H9 (cell line): ENCODE data around the gene LRRC39. TPM values are rescaled to one million over a fixed set of nuclear protein-coding genes. Genes with fewer than 3 reads are reported as not detected.

Experiments used
- DNase-seq: peaks from one replicate; pipeline ENCODE4 v3.0.0-alpha.2; 2017
- H2AFZ ChIP-seq: one replicate; pipeline ENCODE4 v1.6.1; 2013; ENCODE audit warnings: mild to moderate bottlenecking, low read length, control low read depth, moderate library complexity
- H2AK5ac ChIP-seq: 2 replicates; pipeline ENCODE4 v1.6.1; 2013; ENCODE audit warnings: low read length, control low read depth, mixed read lengths; ENCODE audit not compliant: insufficient read length
- H2BK120ac ChIP-seq: one replicate; pipeline ENCODE4 v1.6.1; 2013; ENCODE audit warnings: low read depth, mild to moderate bottlenecking, low read length, control low read depth, inconsistent platforms; ENCODE audit not compliant: poor library complexity, severe bottlenecking
- H2BK12ac ChIP-seq: 2 replicates; pipeline ENCODE4 v1.6.1; 2013; ENCODE audit warnings: low read length, control low read depth, mixed read lengths, low read depth; ENCODE audit not compliant: insufficient read length
- H2BK15ac ChIP-seq: 2 replicates; pipeline ENCODE4 v1.6.1; 2013; ENCODE audit warnings: low read depth, low read length, control low read depth
- H2BK20ac ChIP-seq: one replicate; pipeline ENCODE4 v1.6.1; 2013; ENCODE audit warnings: low read depth, mild to moderate bottlenecking, low read length, control low read depth, inconsistent platforms; ENCODE audit not compliant: poor library complexity, severe bottlenecking
- H2BK5ac ChIP-seq: 2 replicates; pipeline ENCODE4 v1.6.1; 2013; ENCODE audit warnings: low read length, control low read depth, mixed read lengths; ENCODE audit not compliant: insufficient read length
- H3K14ac ChIP-seq: 2 replicates; pipeline ENCODE4 v1.6.1; 2013; ENCODE audit warnings: low read length, control low read depth; ENCODE audit not compliant: insufficient read depth
- H3K18ac ChIP-seq: 2 replicates; pipeline ENCODE4 v1.6.1; 2013; ENCODE audit warnings: low read depth, mild to moderate bottlenecking, mixed read lengths, low read length, control low read depth; ENCODE audit not compliant: insufficient read length
- H3K23ac ChIP-seq: 2 replicates; pipeline ENCODE4 v1.6.1; 2013; ENCODE audit warnings: low read length, control low read depth, mixed read lengths, low read depth; ENCODE audit not compliant: insufficient read length
- H3K23me2 ChIP-seq: 2 replicates; pipeline ENCODE4 v1.6.1; 2013; ENCODE audit warnings: low read depth, mild to moderate bottlenecking, mixed read lengths, low read length, control low read depth; ENCODE audit not compliant: insufficient read length, poor library complexity, severe bottlenecking
- H3K27ac ChIP-seq: 2 replicates; pipeline ENCODE4 v1.5.1; 2013; ENCODE audit warnings: low read length, control low read depth, mixed read lengths, low read depth; ENCODE audit not compliant: insufficient read length
- H3K27me3 ChIP-seq: 2 replicates; pipeline ENCODE4 v1.6.1; 2013; ENCODE audit warnings: low read length, control low read depth, inconsistent platforms; ENCODE audit not compliant: insufficient read depth
- H3K4ac ChIP-seq: 2 replicates; pipeline ENCODE4 v1.6.1; 2013; ENCODE audit warnings: low read depth, mild to moderate bottlenecking, control low read depth, inconsistent platforms, low read length, moderate library complexity
- H3K4me1 ChIP-seq: 2 replicates; pipeline ENCODE4 v1.6.1; 2013; ENCODE audit warnings: low read length, control low read depth, inconsistent platforms; ENCODE audit not compliant: insufficient read depth
- H3K4me2 ChIP-seq: 2 replicates; pipeline ENCODE4 v1.6.1; 2013; ENCODE audit warnings: low read length, control low read depth, mixed read lengths; ENCODE audit not compliant: insufficient read length, insufficient read depth
- H3K56ac ChIP-seq: 2 replicates; pipeline ENCODE4 v1.6.1; 2013; ENCODE audit warnings: low read depth, mild to moderate bottlenecking, mixed read lengths, low read length, control low read depth; ENCODE audit not compliant: insufficient read length
- H3K79me1 ChIP-seq: 2 replicates; pipeline ENCODE4 v1.6.1; 2013; ENCODE audit warnings: low read depth, mild to moderate bottlenecking, moderate library complexity, low read length, control low read depth, inconsistent platforms; ENCODE audit not compliant: insufficient read depth, poor library complexity, severe bottlenecking
- H3K79me2 ChIP-seq: 2 replicates; pipeline ENCODE4 v1.6.1; 2013; ENCODE audit warnings: low read length, control low read depth, inconsistent platforms; ENCODE audit not compliant: insufficient read depth
- H3K9ac ChIP-seq: 2 replicates; pipeline ENCODE4 v1.6.1; 2013; ENCODE audit warnings: low read length, control low read depth, mixed read lengths; ENCODE audit not compliant: insufficient read length; ENCODE audit errors: extremely low read depth
- H3K9me3 ChIP-seq: one replicate; pipeline ENCODE4 v1.6.1; 2013; ENCODE audit warnings: low read depth, low read length, inconsistent platforms; ENCODE audit not compliant: control insufficient read depth
- H3T11ph ChIP-seq: one replicate; pipeline ENCODE4 v1.6.1; 2013; ENCODE audit warnings: mild to moderate bottlenecking, low read length, control low read depth, inconsistent platforms
- H4K20me1 ChIP-seq: one replicate; pipeline ENCODE4 v1.6.1; 2013; ENCODE audit not compliant: control insufficient read depth, insufficient read length, insufficient read depth
- H4K5ac ChIP-seq: 2 replicates; pipeline ENCODE4 v1.6.1; 2013; ENCODE audit warnings: low read depth, mild to moderate bottlenecking, mixed read lengths, low read length, control low read depth; ENCODE audit not compliant: insufficient read length
- H4K8ac ChIP-seq: replicated peaks from 2 replicates; pipeline ENCODE4 v1.6.1; 2013; ENCODE audit warnings: low read length, control low read depth, mixed read lengths, low read depth; ENCODE audit not compliant: insufficient read length
- H4K91ac ChIP-seq: 2 replicates; pipeline ENCODE4 v1.6.1; 2013; ENCODE audit warnings: low read depth, mild to moderate bottlenecking, moderate library complexity, mixed read lengths, low read length, control low read depth; ENCODE audit not compliant: insufficient read length
- H3K27ac Mint-ChIP-seq, 3 experiments: 2 replicates in 2 of 3; 3 replicates in 1 of 3; pipeline ENCODE4 v1.8.0; 2020 to 2021; ENCODE audit warnings: mixed read lengths in 3 of 3, mild to moderate bottlenecking in 1 of 3, moderate library complexity in 1 of 3
- H3K27me3 Mint-ChIP-seq: 2 replicates; pipeline ENCODE4 v1.8.0; 2021; ENCODE audit warnings: low read depth, mild to moderate bottlenecking, moderate library complexity, mixed read lengths
- H3K36me3 Mint-ChIP-seq, 3 experiments: 2 replicates in 2 of 3; 3 replicates in 1 of 3; pipeline ENCODE4 v1.8.0; 2020 to 2021; ENCODE audit warnings: low read depth in 3 of 3, mixed read lengths in 3 of 3; ENCODE audit not compliant: insufficient read depth in 1 of 3
- H3K4me1 Mint-ChIP-seq, 2 experiments: 2 replicates each; pipeline ENCODE4 v1.8.0; 2020; ENCODE audit warnings: mixed read lengths in 2 of 2
- H3K4me3 Mint-ChIP-seq, 2 experiments: 2 replicates in 1 of 2; 3 replicates in 1 of 2; pipeline ENCODE4 v1.8.0; 2020 to 2021; ENCODE audit warnings: mild to moderate bottlenecking in 2 of 2, mixed read lengths in 2 of 2, moderate library complexity in 1 of 2
- H3K9me3 Mint-ChIP-seq, 2 experiments: 2 replicates in 1 of 2; 3 replicates in 1 of 2; pipeline ENCODE4 v1.8.0; 2020; ENCODE audit warnings: mild to moderate bottlenecking in 2 of 2, mixed read lengths in 2 of 2, moderate library complexity in 1 of 2
- CTCF ChIP-seq: fragments of 200-600 bp; sonication (generic); conservative IDR thresholded peaks from 3 replicates; pipeline ENCODE4 v1.8.0; 2021; ENCODE audit warnings: antibody characterized with exemption, mild to moderate bottlenecking
- WGBS: extraction: QIAGEN DNeasy Blood & Tissue Kit; methylation state at CpG from one replicate; pipeline ENCODE4 v1.1.7; 2013; ENCODE audit warnings: missing lambda C conversion rate, low lambda C conversion rate, mixed read lengths; ENCODE audit not compliant: insufficient read length; ENCODE audit errors: extremely low coverage; 5-methylcytosine and 5-hydroxymethylcytosine counted together
- total RNA-seq: library from RNA; stranded (reverse); gene quantifications from 2 replicates; pipeline ENCODE4 v1.2.1, GENCODE V29; 2021

Gene LRRC39
- total RNA-seq, 1 experiment from 2014 or later: 0.37 TPM

- no peaks in the 10 kb centered on the region for H3K4me1 ChIP-seq
- H4K5ac ChIP-seq: no peak overlapping the region
- no peak overlapping the region for H2BK5ac ChIP-seq
- H2BK15ac ChIP-seq: no peak overlapping the region
- Mint-ChIP-seq H3K27ac (no peak overlapping the region), H3K9me3 (no peaks in the 10 kb centered on the region), H3K27me3 (no peaks in the 10 kb centered on the region), H3K36me3 (no peaks in the 10 kb centered on the region), H3K4me3 (no peak overlapping the region), H3K4me1 (peaks cover 0 to 4% of the 10 kb centered on the region in 2 experiments; a peak in 2 of 4 replicates)
- no peak overlapping the region for H3K56ac ChIP-seq
- H3T11ph ChIP-seq: no peak overlapping the region
- no peaks in the 10 kb centered on the region for H4K20me1 ChIP-seq
- no CpG with 5 or more reads among the region's 4 CpGs for WGBS
- H3K23ac ChIP-seq: no peak overlapping the region
- no peak overlapping the region for H2BK20ac ChIP-seq
- H3K79me1 ChIP-seq: no peaks in the 10 kb centered on the region
- no peak overlapping the region for H4K8ac ChIP-seq
- no peak overlapping the region for H3K18ac ChIP-seq
- H3K14ac ChIP-seq: no peak overlapping the region
- H3K27ac ChIP-seq: no peak overlapping the region
- no peak overlapping the region for H3K9ac ChIP-seq
- no peak overlapping the region for H3K4me2 ChIP-seq
- DNase-seq: no peak
- H2AFZ ChIP-seq: no peak overlapping the region
- no peak for TF ChIP-seq CTCF
- H4K91ac ChIP-seq: no peak overlapping the region
- no peaks in the 10 kb centered on the region for H3K79me2 ChIP-seq
- no peaks in the 10 kb centered on the region for H3K27me3 ChIP-seq
- no peaks in the 10 kb centered on the region for H3K9me3 ChIP-seq
- H3K23me2 ChIP-seq: no peaks in the 10 kb centered on the region
- no peak overlapping the region for H2AK5ac ChIP-seq
- H2BK12ac ChIP-seq: no peak overlapping the region
- H2BK120ac ChIP-seq: no peak overlapping the region
- H3K4ac ChIP-seq: no peak overlapping the region
Observed at GRCh38 chr1:100177295-100178041, 588 bp downstream of the LRRC39 start.
